K562 (cell line): Measurements from ENCODE around the gene WDFY2. TPM values are rescaled to one million over a fixed set of nuclear protein-coding genes. Genes with fewer than 3 reads are reported as not detected.

ENCODE experiments used
- ATAC-seq: fragments of 200-7000 bp; cut with Tn5 transposase; 3 replicates; pipeline ENCODE4 v1.9.1; 2020; ENCODE audit warnings: moderate library complexity
- BruUV-seq: library from RNA; stranded (reverse); fragments of 400-500 nt; replicated peaks from 2 replicates; lab custom pipeline; 2021; lab: Mats Ljungman, UMichigan
- CTCF ChIA-PET: fragments of 300-600 bp; formaldehyde crosslinking; extraction: SDS; loops from one replicate; lab custom pipeline; 2021; ENCODE audit warnings: low intra/inter-chr PET ratio; lab: Yijun Ruan, JAX
- POLR2A ChIA-PET: fragments of 300-600, 350-650 bp; sonication (Branson Sonifier 250); formaldehyde crosslinking; extraction: SDS; loops from one replicate; lab custom pipeline; 2021; ENCODE audit warnings: antibody characterized with exemption, inconsistent platforms; lab: Yijun Ruan, JAX
- DNase-seq, 4 experiments: peaks; one replicate each; pipeline versions ENCODE4 v3.0.0 to v3.0.0-alpha.2; 2011 to 2018; ENCODE audit warnings: low spot score in 3 of 4, mixed read lengths in 3 of 4; ENCODE audit errors: extremely low read depth in 1 of 4
- FAIRE-seq: peaks from 2 replicates; lab custom pipeline; 2011; peaks lifted over from hg19 to GRCh38; lab: Jason Lieb, UNC
- H2AFZ ChIP-seq: 2 replicates; pipeline ENCODE4 v1.6.0; 2011; ENCODE audit warnings: low read depth, low read length, control low read depth, inconsistent platforms
- H3K27ac ChIP-seq: fragments of 200-600 bp; 3 replicates; pipeline ENCODE4 v1.8.0; 2011; ENCODE audit warnings: low read depth, mild to moderate bottlenecking, control low read depth, inconsistent platforms, low read length, moderate library complexity, mixed read lengths; ENCODE audit errors: extremely low read depth
- H3K27me3 ChIP-seq, 2 experiments: fragments of 300-600 bp in 1 of 2; 2 replicates in 1 of 2; 3 replicates in 1 of 2; pipeline versions ENCODE4 v1.6.0 to v1.8.0; 2011; ENCODE audit warnings: inconsistent platforms in 2 of 2, low read length in 2 of 2, mild to moderate bottlenecking in 1 of 2, mixed read lengths in 1 of 2, moderate library complexity in 1 of 2; ENCODE audit not compliant: control insufficient read depth in 2 of 2, insufficient read depth in 2 of 2
- H3K36me3 ChIP-seq: fragments of 300-600 bp; 3 replicates; pipeline ENCODE4 v1.8.0; 2011; ENCODE audit warnings: mild to moderate bottlenecking, low read length, inconsistent platforms; ENCODE audit not compliant: control insufficient read depth, insufficient read depth
- H3K4me1 ChIP-seq, 2 experiments: fragments of 200-600 bp in 1 of 2; replicated peaks in 1 of 2; 2 replicates in 1 of 2; 3 replicates in 1 of 2; pipeline versions ENCODE4 v1.5.1 to v1.8.0; 2011; ENCODE audit warnings: inconsistent platforms in 2 of 2, low read length in 2 of 2, mild to moderate bottlenecking in 1 of 2, mixed read lengths in 1 of 2, moderate library complexity in 1 of 2; ENCODE audit not compliant: control insufficient read depth in 2 of 2, insufficient read depth in 2 of 2
- H3K4me2 ChIP-seq: 2 replicates; pipeline ENCODE4 v1.6.1; 2011; ENCODE audit warnings: low read length, control low read depth, inconsistent platforms, mixed read lengths; ENCODE audit not compliant: insufficient read depth
- H3K4me3 ChIP-seq: fragments of 200-600 bp; sonication (generic), shearing (Covaris generic); 2 replicates; pipeline ENCODE4 v1.5.1; 2016; ENCODE audit warnings: control low read depth, inconsistent platforms
- H3K79me2 ChIP-seq: fragments of 200-600 bp; 3 replicates; pipeline ENCODE4 v1.8.0; 2011; ENCODE audit warnings: low read length, inconsistent platforms; ENCODE audit not compliant: control insufficient read depth, insufficient read depth
- H3K9ac ChIP-seq, 2 experiments: 2 replicates each; pipeline versions ENCODE4 v1.6.0 to v1.6.1; 2011; ENCODE audit warnings: low read depth in 2 of 2, low read length in 2 of 2, control low read depth in 1 of 2, inconsistent platforms in 1 of 2, mild to moderate bottlenecking in 1 of 2, mixed read lengths in 1 of 2; ENCODE audit not compliant: insufficient read depth in 1 of 2
- H3K9me1 ChIP-seq: one replicate; pipeline ENCODE4 v1.6.0; 2011; ENCODE audit warnings: inconsistent platforms, mild to moderate bottlenecking, low read length, moderate library complexity; ENCODE audit not compliant: control insufficient read depth, insufficient read depth
- H3K9me3 ChIP-seq: replicated peaks from 2 replicates; pipeline ENCODE4 v1.5.1; 2011; ENCODE audit warnings: low read depth, low read length, inconsistent platforms; ENCODE audit not compliant: control insufficient read depth, insufficient read depth
- H4K20me1 ChIP-seq: replicated peaks from 2 replicates; pipeline ENCODE4 v1.6.1; 2011; ENCODE audit warnings: low read length, inconsistent platforms, mixed read lengths; ENCODE audit not compliant: control insufficient read depth, insufficient read depth
- CBX5 ChIP-seq: IDR thresholded peaks from 2 replicates; pipeline ENCODE4 v1.6.1; 2014; ENCODE audit warnings: low read depth, borderline replicate concordance
- FOXJ2 ChIP-seq: fragments of 200-800 bp; sonication (Bioruptor generic); IDR thresholded peaks from 2 replicates; pipeline ENCODE4 v1.6.1; 2016; ENCODE audit warnings: missing genetic modification characterization, missing compliant biosample characterization
- MTA2 ChIP-seq: fragments of 450-650 bp; IDR thresholded peaks from 2 replicates; pipeline ENCODE4 v1.6.1; 2016; ENCODE audit warnings: low read depth
- TBL1XR1 ChIP-seq, 2 experiments: IDR thresholded peaks; 2 replicates each; pipeline ENCODE4 v1.6.1; 2012; ENCODE audit warnings: improper control_type of control experiment in 2 of 2, low read length in 2 of 2, mild to moderate bottlenecking in 1 of 2
- TEAD4 ChIP-seq, 2 experiments: sonication (generic) in 1 of 2; formaldehyde crosslinking in 1 of 2; IDR thresholded peaks; 2 replicates each; pipeline versions ENCODE4 v1.6.1 to v1.8.0; 2012 to 2022; ENCODE audit warnings: borderline replicate concordance in 1 of 2, inconsistent platforms in 1 of 2, low read length in 1 of 2, mild to moderate bottlenecking in 1 of 2, missing genetic modification reagents in 1 of 2
- ZNF134 ChIP-seq: fragments of 250-450 bp; sonication (Bioruptor Pico); conservative IDR thresholded peaks from 2 replicates; pipeline ENCODE4 v1.4.0; 2020
- ZNF707 ChIP-seq: fragments of 250-450 bp; sonication (Bioruptor Pico); conservative IDR thresholded peaks from 2 replicates; pipeline ENCODE4 v1.8.0; 2022; ENCODE audit warnings: inconsistent platforms, mild to moderate bottlenecking, moderate library complexity
- WGBS: fragments of 100-300 bp; shearing (Covaris generic); methylation state at CpG from one replicate; pipeline ENCODE4 v1.1.6; 2016; ENCODE audit warnings: low coverage, mixed read lengths; ENCODE audit not compliant: insufficient coverage; ENCODE audit errors: missing lambda C conversion rate; 5-methylcytosine and 5-hydroxymethylcytosine counted together
- in situ Hi-C: fragments of 300-500 bp; cut with MboI; formaldehyde crosslinking; loops from 4 replicates; pipeline ENCODE4 v1.15.0; 2018; ENCODE audit warnings: inconsistent platforms, mixed read lengths
- intact Hi-C: fragments of 100-400 bp; cut with micrococcal nuclease; formaldehyde crosslinking; loops from 2 replicates; pipeline ENCODE4 v1.14.2; 2022
- polyA plus RNA-seq, 8 experiments: library from polyadenylated mRNA; depleted of rRNA in 4 of 8; stranded (reverse) in 5 of 8; unstranded in 3 of 8; fragments of >200 nt; fragmentation: Nextera tagmentation in 2 of 8; fragmentation: Illumina TruSeq in 1 of 8; extraction: Ambion mirVana in 2 of 8; extraction: Trizol in 1 of 8; gene quantifications; 2 replicates each; pipeline versions ENCODE4 v1.2.1 to v1.2.3, GENCODE V29; 2011 to 2014; ENCODE audit warnings: inconsistent platforms in 1 of 8, missing spikeins in 1 of 8
- total RNA-seq, 7 experiments: library from RNA; depleted of rRNA in 6 of 7; stranded (reverse); fragments of >200 nt in 6 of 7; fragmentation: Illumina TruSeq in 2 of 7; extraction: Trizol in 2 of 7; gene quantifications; 2 replicates each; pipeline versions ENCODE4 v1.2.1 to v1.2.3, GENCODE V29; 2011 to 2021; ENCODE audit warnings: low replicate concordance in 1 of 7
- TF ChIP-seq, protein P1 (sequence below): fragments of 450-650 bp; IDR thresholded peaks from 2 replicates; pipeline ENCODE4 v1.6.1; 2014; ENCODE audit warnings: low read depth, mild to moderate bottlenecking, moderate library complexity, borderline replicate concordance
- TF ChIP-seq, protein P2 (sequence below): fragments of 450-650 bp; IDR thresholded peaks from 2 replicates; pipeline ENCODE4 v1.6.1; 2016; ENCODE audit warnings: antibody characterized with exemption
- TF ChIP-seq, protein P3 (sequence below), 2 experiments: IDR thresholded peaks in 1 of 2; conservative IDR thresholded peaks in 1 of 2; 2 replicates each; pipeline ENCODE4 v1.6.1; 2016; ENCODE audit warnings: low read depth in 2 of 2, mild to moderate bottlenecking in 1 of 2, missing compliant biosample characterization in 1 of 2, missing genetic modification characterization in 1 of 2, moderate library complexity in 1 of 2
- TF ChIP-seq, protein P4 (sequence below), 2 experiments: fragments of 450-650 bp; IDR thresholded peaks; 2 replicates each; pipeline ENCODE4 v1.6.1; 2018; ENCODE audit warnings: mild to moderate bottlenecking in 2 of 2, low read depth in 1 of 2; ENCODE audit not compliant: partially characterized antibody in 2 of 2

The WDFY2 gene
- total and polyA plus RNA-seq, 9 of the 15 experiments (the other 6 are each of a cell fraction or from before 2014, with no cell fraction given): 0.66 to 6.4 (median 4.4) TPM

DNA sequence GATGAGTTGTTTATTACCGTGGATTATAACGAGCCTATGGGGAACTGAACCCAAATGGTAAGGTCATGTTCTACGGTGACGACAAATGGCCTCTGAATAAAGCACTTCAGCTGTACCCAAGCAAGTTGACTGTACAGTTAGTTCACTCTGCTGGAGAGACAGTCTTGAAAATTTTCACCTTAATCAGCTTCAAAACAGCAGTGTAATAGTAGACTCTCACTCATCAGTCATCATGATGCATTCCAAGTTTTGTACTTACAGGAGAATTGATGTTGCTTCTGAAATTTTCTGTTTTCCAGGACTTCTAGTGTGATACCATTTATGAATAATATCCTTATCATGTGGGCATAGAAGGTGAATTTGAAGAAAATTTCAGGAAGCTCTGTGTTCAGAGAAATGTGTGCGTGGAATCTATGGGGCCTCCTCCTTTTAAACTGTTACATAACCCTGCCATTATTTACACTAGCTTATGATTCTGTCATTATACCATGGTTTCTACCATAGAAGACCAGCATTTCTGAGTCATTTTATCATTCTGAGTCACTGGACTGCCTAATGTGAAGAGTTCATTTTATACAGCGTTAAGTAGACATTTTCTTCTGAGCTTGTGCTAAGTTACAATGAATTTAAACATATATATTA, 96.9 kb downstream of the WDFY2 start:
- FAIRE-seq: no peak
- POLR2A ChIA-PET: no interaction called here
- intact Hi-C loops: no loop called here
- TF ChIP-seq FOXJ2 (tag) (no peak), TBL1XR1 (IDR thresholded peaks at IDR 0.05; ENCODE audit: low read length in 2 of 2) (no peak), ZNF134 (CRISPR knock-in tag) (no peak), MTA2 (no peak), CBX5 (no peak), ZNF707 (CRISPR knock-in tag) (no peak), TEAD4 (IDR thresholded peaks at IDR 0.05; ENCODE audit: low read length) (no peak), TEAD4 (CRISPR knock-in tag; IDR thresholded peaks at IDR 0.05; ENCODE audit: borderline replicate concordance) (no peak)
- TF ChIP-seq, protein P1, sequence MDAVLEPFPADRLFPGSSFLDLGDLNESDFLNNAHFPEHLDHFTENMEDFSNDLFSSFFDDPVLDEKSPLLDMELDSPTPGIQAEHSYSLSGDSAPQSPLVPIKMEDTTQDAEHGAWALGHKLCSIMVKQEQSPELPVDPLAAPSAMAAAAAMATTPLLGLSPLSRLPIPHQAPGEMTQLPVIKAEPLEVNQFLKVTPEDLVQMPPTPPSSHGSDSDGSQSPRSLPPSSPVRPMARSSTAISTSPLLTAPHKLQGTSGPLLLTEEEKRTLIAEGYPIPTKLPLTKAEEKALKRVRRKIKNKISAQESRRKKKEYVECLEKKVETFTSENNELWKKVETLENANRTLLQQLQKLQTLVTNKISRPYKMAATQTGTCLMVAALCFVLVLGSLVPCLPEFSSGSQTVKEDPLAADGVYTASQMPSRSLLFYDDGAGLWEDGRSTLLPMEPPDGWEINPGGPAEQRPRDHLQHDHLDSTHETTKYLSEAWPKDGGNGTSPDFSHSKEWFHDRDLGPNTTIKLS: no peak
- TF ChIP-seq, protein P2, sequence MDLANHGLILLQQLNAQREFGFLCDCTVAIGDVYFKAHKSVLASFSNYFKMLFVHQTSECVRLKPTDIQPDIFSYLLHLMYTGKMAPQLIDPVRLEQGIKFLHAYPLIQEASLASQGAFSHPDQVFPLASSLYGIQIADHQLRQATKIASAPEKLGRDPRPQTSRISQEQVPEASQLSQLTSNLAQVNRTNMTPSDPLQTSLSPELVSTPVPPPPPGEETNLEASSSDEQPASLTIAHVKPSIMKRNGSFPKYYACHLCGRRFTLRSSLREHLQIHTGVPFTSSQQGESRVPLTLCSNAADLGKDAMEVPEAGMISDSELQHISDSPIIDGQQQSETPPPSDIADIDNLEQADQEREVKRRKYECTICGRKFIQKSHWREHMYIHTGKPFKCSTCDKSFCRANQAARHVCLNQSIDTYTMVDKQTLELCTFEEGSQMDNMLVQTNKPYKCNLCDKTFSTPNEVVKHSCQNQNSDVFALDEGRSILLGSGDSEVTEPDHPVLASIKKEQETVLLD: no peak
- TF ChIP-seq, protein P3, sequence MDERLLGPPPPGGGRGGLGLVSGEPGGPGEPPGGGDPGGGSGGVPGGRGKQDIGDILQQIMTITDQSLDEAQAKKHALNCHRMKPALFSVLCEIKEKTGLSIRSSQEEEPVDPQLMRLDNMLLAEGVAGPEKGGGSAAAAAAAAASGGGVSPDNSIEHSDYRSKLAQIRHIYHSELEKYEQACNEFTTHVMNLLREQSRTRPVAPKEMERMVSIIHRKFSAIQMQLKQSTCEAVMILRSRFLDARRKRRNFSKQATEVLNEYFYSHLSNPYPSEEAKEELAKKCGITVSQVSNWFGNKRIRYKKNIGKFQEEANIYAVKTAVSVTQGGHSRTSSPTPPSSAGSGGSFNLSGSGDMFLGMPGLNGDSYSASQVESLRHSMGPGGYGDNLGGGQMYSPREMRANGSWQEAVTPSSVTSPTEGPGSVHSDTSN (CRISPR knock-in tag; IDR thresholded peaks at IDR 0.05; ENCODE audit: low read depth): no peak
- TF ChIP-seq, protein P3 (tag; conservative IDR thresholded peaks at IDR 0.05; ENCODE audit: low read depth): no peak
- TF ChIP-seq, protein P4, sequence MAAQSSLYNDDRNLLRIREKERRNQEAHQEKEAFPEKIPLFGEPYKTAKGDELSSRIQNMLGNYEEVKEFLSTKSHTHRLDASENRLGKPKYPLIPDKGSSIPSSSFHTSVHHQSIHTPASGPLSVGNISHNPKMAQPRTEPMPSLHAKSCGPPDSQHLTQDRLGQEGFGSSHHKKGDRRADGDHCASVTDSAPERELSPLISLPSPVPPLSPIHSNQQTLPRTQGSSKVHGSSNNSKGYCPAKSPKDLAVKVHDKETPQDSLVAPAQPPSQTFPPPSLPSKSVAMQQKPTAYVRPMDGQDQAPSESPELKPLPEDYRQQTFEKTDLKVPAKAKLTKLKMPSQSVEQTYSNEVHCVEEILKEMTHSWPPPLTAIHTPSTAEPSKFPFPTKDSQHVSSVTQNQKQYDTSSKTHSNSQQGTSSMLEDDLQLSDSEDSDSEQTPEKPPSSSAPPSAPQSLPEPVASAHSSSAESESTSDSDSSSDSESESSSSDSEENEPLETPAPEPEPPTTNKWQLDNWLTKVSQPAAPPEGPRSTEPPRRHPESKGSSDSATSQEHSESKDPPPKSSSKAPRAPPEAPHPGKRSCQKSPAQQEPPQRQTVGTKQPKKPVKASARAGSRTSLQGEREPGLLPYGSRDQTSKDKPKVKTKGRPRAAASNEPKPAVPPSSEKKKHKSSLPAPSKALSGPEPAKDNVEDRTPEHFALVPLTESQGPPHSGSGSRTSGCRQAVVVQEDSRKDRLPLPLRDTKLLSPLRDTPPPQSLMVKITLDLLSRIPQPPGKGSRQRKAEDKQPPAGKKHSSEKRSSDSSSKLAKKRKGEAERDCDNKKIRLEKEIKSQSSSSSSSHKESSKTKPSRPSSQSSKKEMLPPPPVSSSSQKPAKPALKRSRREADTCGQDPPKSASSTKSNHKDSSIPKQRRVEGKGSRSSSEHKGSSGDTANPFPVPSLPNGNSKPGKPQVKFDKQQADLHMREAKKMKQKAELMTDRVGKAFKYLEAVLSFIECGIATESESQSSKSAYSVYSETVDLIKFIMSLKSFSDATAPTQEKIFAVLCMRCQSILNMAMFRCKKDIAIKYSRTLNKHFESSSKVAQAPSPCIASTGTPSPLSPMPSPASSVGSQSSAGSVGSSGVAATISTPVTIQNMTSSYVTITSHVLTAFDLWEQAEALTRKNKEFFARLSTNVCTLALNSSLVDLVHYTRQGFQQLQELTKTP (IDR thresholded peaks at IDR 0.05; ENCODE audit: low read depth in 1 of 2, partially characterized antibody in 2 of 2): no peak

More for the DNA sequence above, 96.9 kb downstream of the WDFY2 start:
- no peaks in the 10 kb centered on the region for H3K9me3 ChIP-seq
- no peaks in the 10 kb centered on the region for H3K4me1 ChIP-seq
- CTCF ChIA-PET: no interaction called here
- no peaks in the 10 kb centered on the region for H3K27me3 ChIP-seq
- no peaks in the 10 kb centered on the region for H3K79me2 ChIP-seq
- H3K9me1 ChIP-seq: no peaks in the 10 kb centered on the region
- no peak overlapping the region for H3K4me3 ChIP-seq
- no peak overlapping the region for H3K4me2 ChIP-seq
- no peak overlapping the region for H3K27ac ChIP-seq
- H3K36me3 ChIP-seq: no peaks in the 10 kb centered on the region; the same call in 2 of the 3 replicates
- DNase-seq (no peak), ATAC-seq (no peak)
- 75% methylated on average over 6 of the region's 6 CpGs for WGBS
- H2AFZ ChIP-seq: no peak overlapping the region
- 0 out of 2 replicates have a peak, but pooled peaks cover 3% of the 10 kb centered on the region for H4K20me1 ChIP-seq
- BruUV-seq: no TSS peak
- no peak overlapping the region for H3K9ac ChIP-seq
- in situ Hi-C loops: no loop called here
